Measurements from ENCODE around the gene NOTO. TPM values are rescaled to one million over a fixed set of nuclear protein-coding genes. Genes with fewer than 3 reads are reported as not detected.

NOTO gene
- total and polyA plus RNA-seq, 2 experiments from 2014 or later = not detected

DNA sequence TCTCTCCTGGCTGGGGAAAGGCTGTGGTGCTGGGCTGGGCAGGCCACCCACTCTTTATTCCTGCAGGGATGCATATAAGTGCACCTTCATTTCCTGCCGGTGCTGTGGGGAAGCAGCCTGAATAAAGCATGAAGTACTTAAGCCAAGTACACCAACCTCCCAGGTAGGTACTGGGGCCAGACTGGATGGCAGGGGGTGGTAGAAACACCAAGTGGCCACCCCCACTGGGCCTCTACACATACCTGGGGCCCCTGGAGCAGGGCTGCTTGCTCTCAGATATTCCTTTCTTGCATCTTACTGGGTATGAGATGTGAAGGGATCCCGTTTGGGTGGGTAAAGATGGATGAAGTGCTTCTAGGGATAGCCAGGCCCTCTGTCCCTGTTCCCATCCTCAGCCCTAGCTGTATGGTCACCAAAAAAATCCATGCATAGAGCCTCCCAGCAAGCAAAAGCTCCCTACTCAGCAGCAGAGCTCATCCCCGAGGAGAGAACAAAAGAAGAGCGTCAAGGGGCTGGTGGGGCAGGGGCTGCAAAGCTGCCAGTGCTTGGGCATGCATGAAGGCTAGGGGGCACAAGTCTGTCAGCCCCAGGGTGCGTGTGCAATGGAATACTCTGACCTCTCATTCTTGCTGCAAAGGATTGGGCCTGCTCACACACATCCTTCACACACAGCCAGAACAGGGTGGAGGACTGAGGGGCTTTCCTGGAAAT lies 53.7 kb downstream of the NOTO start:
- no peaks in the 10 kb centered on the region for H3K27me3 ChIP-seq
- peaks cover 20% of the 10 kb centered on the region for H3K36me3 ChIP-seq
- H3K4me1 ChIP-seq (ENCODE audit: low read depth) = no peaks in the 10 kb centered on the region
- H3K9me3 ChIP-seq (ENCODE audit: low read depth) = no peaks in the 10 kb centered on the region
- H3K27ac ChIP-seq = no peak overlapping the region
- TF ChIP-seq, protein P1, sequence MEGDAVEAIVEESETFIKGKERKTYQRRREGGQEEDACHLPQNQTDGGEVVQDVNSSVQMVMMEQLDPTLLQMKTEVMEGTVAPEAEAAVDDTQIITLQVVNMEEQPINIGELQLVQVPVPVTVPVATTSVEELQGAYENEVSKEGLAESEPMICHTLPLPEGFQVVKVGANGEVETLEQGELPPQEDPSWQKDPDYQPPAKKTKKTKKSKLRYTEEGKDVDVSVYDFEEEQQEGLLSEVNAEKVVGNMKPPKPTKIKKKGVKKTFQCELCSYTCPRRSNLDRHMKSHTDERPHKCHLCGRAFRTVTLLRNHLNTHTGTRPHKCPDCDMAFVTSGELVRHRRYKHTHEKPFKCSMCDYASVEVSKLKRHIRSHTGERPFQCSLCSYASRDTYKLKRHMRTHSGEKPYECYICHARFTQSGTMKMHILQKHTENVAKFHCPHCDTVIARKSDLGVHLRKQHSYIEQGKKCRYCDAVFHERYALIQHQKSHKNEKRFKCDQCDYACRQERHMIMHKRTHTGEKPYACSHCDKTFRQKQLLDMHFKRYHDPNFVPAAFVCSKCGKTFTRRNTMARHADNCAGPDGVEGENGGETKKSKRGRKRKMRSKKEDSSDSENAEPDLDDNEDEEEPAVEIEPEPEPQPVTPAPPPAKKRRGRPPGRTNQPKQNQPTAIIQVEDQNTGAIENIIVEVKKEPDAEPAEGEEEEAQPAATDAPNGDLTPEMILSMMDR (IDR thresholded peaks at IDR 0.05; ENCODE audit: low read depth, low read length) = no peak
- no peak for DNase-seq (ENCODE audit: low read depth in 1 of 2, low spot score in 1 of 2)
- no peak overlapping the region for H3K4me3 ChIP-seq

DNA sequence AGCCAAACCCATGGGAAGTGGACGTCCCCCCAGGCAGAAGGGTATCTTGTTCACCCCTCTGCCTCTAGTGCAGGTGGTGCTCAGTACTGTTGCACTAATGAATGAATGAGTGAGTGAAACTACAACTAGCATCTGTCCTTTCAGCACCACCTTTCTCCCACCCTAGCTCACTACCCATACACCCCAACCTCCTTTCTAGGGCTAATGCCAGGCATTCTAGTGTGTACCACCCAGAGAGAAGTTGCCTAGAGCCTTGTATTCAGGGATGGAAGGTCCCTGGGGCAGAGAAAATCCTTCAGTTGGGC lies 54.2 kb downstream of the NOTO start:
- no peak for DNase-seq (ENCODE audit: low read depth in 1 of 2, low spot score in 1 of 2)
- no peak overlapping the region for H3K4me3 ChIP-seq
- H3K9me3 ChIP-seq (ENCODE audit: low read depth) = no peaks in the 10 kb centered on the region
- H3K4me1 ChIP-seq (ENCODE audit: low read depth) = no peaks in the 10 kb centered on the region
- no peak overlapping the region for H3K27ac ChIP-seq
- TF ChIP-seq, protein P1 (IDR thresholded peaks at IDR 0.05; ENCODE audit: low read depth, low read length) = no peak
- H3K36me3 ChIP-seq = peaks cover 19% of the 10 kb centered on the region
- no peaks in the 10 kb centered on the region for H3K27me3 ChIP-seq

DNA sequence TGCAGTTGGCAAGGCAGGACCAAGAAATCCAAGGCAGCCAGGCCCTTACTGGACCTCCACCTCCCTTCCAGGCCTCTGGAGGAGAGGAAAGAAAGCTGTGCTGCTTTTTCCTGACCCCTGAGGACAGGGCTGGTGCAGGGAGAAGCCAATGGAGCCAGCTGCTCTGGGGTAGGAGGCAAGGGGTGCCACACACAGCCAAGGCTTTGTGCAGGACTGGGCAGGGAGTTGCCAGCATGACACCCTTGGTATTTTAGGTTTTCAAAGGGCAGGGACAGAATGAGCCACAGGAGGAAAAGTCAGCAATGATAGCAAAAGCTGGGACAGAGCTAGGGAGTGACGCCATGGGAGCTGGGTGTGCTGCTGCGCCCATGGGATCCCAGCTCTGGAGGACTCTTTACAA lies 54.6 kb downstream of the NOTO start:
- Histone ChIP-seq H3K27me3 (no peaks in the 10 kb centered on the region), H3K27ac (no peak overlapping the region), H3K36me3 (peaks cover 19% of the 10 kb centered on the region), H3K4me1 (ENCODE audit: low read depth) (no peaks in the 10 kb centered on the region), H3K4me3 (no peak overlapping the region), H3K9me3 (ENCODE audit: low read depth) (no peaks in the 10 kb centered on the region)
- DNase-seq (ENCODE audit: low read depth in 1 of 2, low spot score in 1 of 2) = no peak
- TF ChIP-seq, protein P1 (IDR thresholded peaks at IDR 0.05; ENCODE audit: low read depth, low read length) = no peak

DNA sequence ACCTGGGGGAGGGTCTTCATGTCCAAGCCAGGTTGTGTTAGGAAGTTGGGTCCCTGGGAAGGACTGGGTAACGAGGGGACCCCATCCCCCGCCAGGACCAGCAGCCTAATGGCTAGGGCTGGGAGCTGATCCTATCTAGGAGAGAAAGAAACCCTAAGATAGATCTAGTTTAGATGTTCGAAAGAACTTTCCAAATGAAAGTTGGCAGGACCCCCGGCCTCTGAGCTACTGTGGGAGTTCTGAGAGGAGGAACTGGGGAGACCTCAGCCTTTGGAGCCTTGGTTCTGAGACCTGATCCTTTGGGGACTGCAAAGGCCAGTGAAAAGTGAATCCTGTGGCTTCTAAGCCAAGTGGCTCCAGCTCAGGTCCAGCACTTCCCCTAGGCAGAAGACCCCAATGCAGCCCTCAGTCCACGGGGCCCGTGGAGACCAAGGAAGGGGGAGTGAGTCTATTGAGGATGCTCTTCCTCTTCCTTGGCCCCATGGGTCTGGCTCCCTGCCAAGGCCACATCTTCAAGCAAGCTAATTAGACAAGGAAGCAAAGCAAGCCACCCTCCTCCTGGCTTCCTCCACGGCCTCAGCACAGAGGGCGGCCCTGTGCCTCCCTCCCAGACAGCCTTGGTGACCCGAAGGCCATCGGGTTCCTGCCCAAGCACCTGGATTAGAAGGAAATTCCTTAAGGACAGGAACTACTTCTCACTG lies 55.2 kb downstream of the NOTO start:
- H3K4me3 ChIP-seq = no peak overlapping the region
- H3K27me3 ChIP-seq = no peaks in the 10 kb centered on the region
- TF ChIP-seq, protein P1 (IDR thresholded peaks at IDR 0.05; ENCODE audit: low read depth, low read length) = no peak
- no peaks in the 10 kb centered on the region for H3K9me3 ChIP-seq (ENCODE audit: low read depth)
- H3K36me3 ChIP-seq = peaks cover 17% of the 10 kb centered on the region
- no peak for DNase-seq (ENCODE audit: low read depth in 1 of 2, low spot score in 1 of 2)
- no peaks in the 10 kb centered on the region for H3K4me1 ChIP-seq (ENCODE audit: low read depth)
- no peak overlapping the region for H3K27ac ChIP-seq

DNA sequence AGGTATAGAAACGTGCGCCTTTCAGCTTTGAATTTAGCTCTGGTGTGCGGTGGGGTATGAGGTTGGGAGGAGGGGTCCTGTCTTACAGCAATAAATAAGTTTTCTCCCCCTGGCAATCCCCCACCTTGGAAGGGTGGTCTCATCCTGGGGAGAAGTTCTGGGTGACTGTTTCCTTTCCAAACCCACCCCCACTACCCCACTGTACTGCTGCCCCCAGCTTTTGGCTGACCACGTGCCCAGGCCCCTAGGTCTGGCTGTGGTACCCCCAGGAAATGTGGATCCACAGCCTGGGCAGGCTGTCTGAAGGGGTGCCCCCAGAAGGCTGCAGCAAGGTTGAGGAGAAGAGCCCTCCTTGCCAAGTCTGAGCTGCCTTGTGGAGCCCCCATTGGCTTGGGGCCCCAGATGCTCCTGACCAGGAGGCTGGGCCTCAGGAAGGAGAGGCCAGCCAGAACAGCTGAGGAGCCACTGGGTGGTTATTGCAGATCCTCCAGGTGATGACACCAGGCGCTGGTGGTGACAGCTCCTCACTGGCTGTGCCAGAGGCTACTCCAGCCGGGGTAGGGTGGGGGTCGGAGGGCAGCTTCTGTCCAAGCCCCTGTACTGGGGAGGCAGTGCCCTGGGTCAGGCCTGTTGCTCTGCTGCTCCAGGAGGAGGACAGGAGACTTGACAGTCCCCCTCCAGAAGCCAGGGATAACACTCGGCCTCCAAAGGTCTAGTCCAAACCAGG lies 56.0 kb downstream of the NOTO start:
- H3K9me3 ChIP-seq (ENCODE audit: low read depth) = no peaks in the 10 kb centered on the region
- no peak for DNase-seq (ENCODE audit: low read depth in 1 of 2, low spot score in 1 of 2)
- no peak overlapping the region for H3K27ac ChIP-seq
- H3K4me1 ChIP-seq (ENCODE audit: low read depth) = no peaks in the 10 kb centered on the region
- H3K36me3 ChIP-seq = peaks cover 9% of the 10 kb centered on the region
- H3K4me3 ChIP-seq = no peak overlapping the region
- H3K27me3 ChIP-seq = no peaks in the 10 kb centered on the region
- TF ChIP-seq, protein P1 (IDR thresholded peaks at IDR 0.05; ENCODE audit: low read depth, low read length) = no peak
